Measurements from ENCODE around the gene TMF1. TPM values are rescaled to one million over a fixed set of nuclear protein-coding genes. Genes with fewer than 3 reads are reported as not detected.

TMF1 gene
- total RNA-seq, 1 donor from 2014 or later: 24.4 TPM

- H3K4me2 ChIP-seq: peak overlapping the region; percentile 84
- peaks cover 6% of the 10 kb centered on the region for H3F3A ChIP-seq (ENCODE audit: low read depth)
- H3K27me3 ChIP-seq: no peaks in the 10 kb centered on the region
- no peaks in the 10 kb centered on the region for H3K9me3 Mint-ChIP-seq
- H3K79me2 ChIP-seq (ENCODE audit: low read depth): peaks cover 19% of the 10 kb centered on the region
- H3K4me3 Mint-ChIP-seq: peak overlapping the region; percentile 94
- H4K20me1 ChIP-seq (ENCODE audit: low read depth): no peaks in the 10 kb centered on the region
- peaks cover 63% of the 10 kb centered on the region for H3K4me1 Mint-ChIP-seq
- H3K9me3 ChIP-seq (ENCODE audit: low read depth): no peaks in the 10 kb centered on the region
- H3K36me3 ChIP-seq: no peaks in the 10 kb centered on the region
- peaks cover 4% of the 10 kb centered on the region for H3K27me3 Mint-ChIP-seq (ENCODE audit: insufficient read depth, low read depth)
- H3K36me3 Mint-ChIP-seq: no peaks in the 10 kb centered on the region
- peak overlapping the region; percentile 99 for H2AFZ ChIP-seq (replicated peaks)
- no peak for TF ChIP-seq CTCF (IDR thresholded peaks at IDR 0.05)
- no peak for TF ChIP-seq EZH2 (IDR thresholded peaks at IDR 0.05)
- TF ChIP-seq EZH2phosphoT487 (IDR thresholded peaks at IDR 0.05): no peak
- no peak overlapping the region for H3K27ac Mint-ChIP-seq
- no peak overlapping the region for H3K27ac ChIP-seq
- peaks cover 18% of the 10 kb centered on the region for H3K4me1 ChIP-seq
- H3K9ac ChIP-seq: peak overlapping the region; percentile 31
- peak overlapping the region; percentile 84 for H3K4me3 ChIP-seq
- DNase-seq (ENCODE audit: low spot score): peak; percentile 33
These were observed 33.2 kb upstream of the TMF1 start for GRCh38 chr3:69085168-69085832.

GRCh38 chr3:69084326-69085167, 32.4 kb upstream of the TMF1 start, which contains the start of gene ARL6IP5:
ARL6IP5 (plus strand) TSS chr3:69084937; CDS start chr3:69085048, 111 bp downstream.
- Mint-ChIP-seq H3K4me3 (peak within 1 kb of the TSS; percentile 94), H3K9me3 (no peaks in the 10 kb centered on the region), H3K27me3 (ENCODE audit: insufficient read depth, low read depth) (peaks cover 4% of the 10 kb centered on the region), H3K4me1 (peaks cover 58% of the 10 kb centered on the region), H3K36me3 (no peaks in the 10 kb centered on the region), H3K27ac (peak within 1 kb of the TSS; percentile 77)
- H3F3A ChIP-seq (ENCODE audit: low read depth): peaks cover 6% of the 10 kb centered on the region
- H4K20me1 ChIP-seq (ENCODE audit: low read depth): no peaks in the 10 kb centered on the region
- H3K9ac ChIP-seq: peak within 1 kb of the TSS; percentile 31
- no peaks in the 10 kb centered on the region for H3K27me3 ChIP-seq
- H3K9me3 ChIP-seq (ENCODE audit: low read depth): no peaks in the 10 kb centered on the region
- H2AFZ ChIP-seq (replicated peaks): peak within 1 kb of the TSS; percentile 99
- peak; percentile 93 for DNase-seq (ENCODE audit: low spot score)
- peak within 1 kb of the TSS; percentile 84 for H3K4me3 ChIP-seq
- H3K4me2 ChIP-seq: peak within 1 kb of the TSS; percentile 84
- H3K4me1 ChIP-seq: peaks cover 18% of the 10 kb centered on the region
- no peak within 1 kb of the TSS for H3K27ac ChIP-seq
- peaks cover 26% of the 10 kb centered on the region for H3K79me2 ChIP-seq (ENCODE audit: low read depth)
- TF ChIP-seq EZH2 (IDR thresholded peaks at IDR 0.05): no peak
- no peak for TF ChIP-seq CTCF (IDR thresholded peaks at IDR 0.05)
- H3K36me3 ChIP-seq: no peaks in the 10 kb centered on the region

GRCh38 chr3:69082805-69083204, 30.7 kb upstream of the TMF1 start:
- Mint-ChIP-seq H3K9me3 (no peaks in the 10 kb centered on the region), H3K4me1 (peaks cover 65% of the 10 kb centered on the region), H3K27ac (peak overlapping the region; percentile 42), H3K36me3 (no peaks in the 10 kb centered on the region), H3K27me3 (ENCODE audit: insufficient read depth, low read depth) (peaks cover 4% of the 10 kb centered on the region), H3K4me3 (no peak overlapping the region)
- H4K20me1 ChIP-seq (ENCODE audit: low read depth): peaks cover 6% of the 10 kb centered on the region
- H3K79me2 ChIP-seq (ENCODE audit: low read depth): peaks cover 43% of the 10 kb centered on the region
- no peak for DNase-seq (ENCODE audit: low spot score)
- H3K4me1 ChIP-seq: peaks cover 18% of the 10 kb centered on the region
- peaks cover 6% of the 10 kb centered on the region for H3F3A ChIP-seq (ENCODE audit: low read depth)
- no peaks in the 10 kb centered on the region for H3K9me3 ChIP-seq (ENCODE audit: low read depth)
- H3K9ac ChIP-seq: no peak overlapping the region
- H3K4me3 ChIP-seq: no peak overlapping the region
- TF ChIP-seq CTCF (IDR thresholded peaks at IDR 0.05): no peak
- no peak for TF ChIP-seq EZH2phosphoT487 (IDR thresholded peaks at IDR 0.05)
- TF ChIP-seq EZH2 (IDR thresholded peaks at IDR 0.05): no peak
- H3K27ac ChIP-seq: no peak overlapping the region
- H3K27me3 ChIP-seq: no peaks in the 10 kb centered on the region
- no peak overlapping the region for H2AFZ ChIP-seq (replicated peaks)
- H3K4me2 ChIP-seq: no peak overlapping the region
- H3K36me3 ChIP-seq: no peaks in the 10 kb centered on the region
